Tibial artery (tissue), 4 donors: ENCODE results near the gene TP53I13.
"Not testable (repeated sequence)": the region's sequence is repeated elsewhere in the genome, so short reads cannot be mapped to it uniquely, and the experiment has no call there.

Experiments
- DNase-seq, 2 donors: peaks; one replicate each; pipeline ENCODE4 v3.0.0-alpha.2; 2019
- H3K27ac ChIP-seq, 2 donors: fragments of 200-600 bp; sonication (generic) in 1 of 2; 1 replicate in 1 of 2; 2 replicates in 1 of 2; pipeline ENCODE4 v1.5.1; 2018 to 2019; ENCODE audit warnings: mild to moderate bottlenecking in 1 of 2
- H3K27me3 ChIP-seq, 2 donors: fragments of 200-600 bp; sonication (generic) in 1 of 2; one replicate each; pipeline versions ENCODE4 v1.5.1 to v1.6.0; 2016 to 2019
- H3K36me3 ChIP-seq, 3 donors: fragments of 200-600 bp; sonication (generic) in 2 of 3; one replicate each; pipeline ENCODE4 v1.5.1; 2016 to 2019; ENCODE audit warnings: mild to moderate bottlenecking in 2 of 3
- H3K4me1 ChIP-seq, 4 donors: fragments of 200-600 bp; sonication (generic) in 2 of 4; 1 replicate in 3 of 4; 2 replicates in 1 of 4; pipeline ENCODE4 v1.5.1; 2016 to 2019
- H3K4me3 ChIP-seq, 2 donors: fragments of 200-600 bp; sonication (generic) in 1 of 2; 1 replicate in 1 of 2; 2 replicates in 1 of 2; pipeline ENCODE4 v1.5.1; 2018 to 2019; ENCODE audit warnings: mild to moderate bottlenecking in 2 of 2
- H3K9me3 ChIP-seq, 3 donors: fragments of 200-600 bp; sonication (generic) in 1 of 3; one replicate each; pipeline ENCODE4 v1.5.1; 2016 to 2019
- intact Hi-C: fragments of 100-400 bp; cut with DNase I; formaldehyde crosslinking; loops from one replicate; pipeline ENCODE4 v1.15.0; 2023; ENCODE audit warnings: low total_unique reads
- TF ChIP-seq, protein P1 (sequence below), 2 experiments: fragments of 200-600 bp in 1 of 2; fragments of 450-650 bp in 1 of 2; IDR thresholded peaks; one replicate each; pipeline ENCODE4 v1.5.1; 2017 to 2019; ENCODE audit warnings: antibody characterized with exemption in 2 of 2, mild to moderate bottlenecking in 1 of 2, moderate library complexity in 1 of 2

The TP53I13 gene

GRCh38 chr17:29557739-29558116 is 10.8 kb upstream of the TP53I13 start:
- Histone ChIP-seq H3K27me3 (no peaks in the 10 kb centered on the region), H3K4me3 (no peak overlapping the region), H3K27ac (no peak overlapping the region), H3K36me3 (peaks cover 0 to 16% (median 0%) of the 10 kb centered on the region in 3 donors), H3K4me1 (no peaks in the 10 kb centered on the region), H3K9me3 (no peaks in the 10 kb centered on the region)
- intact Hi-C loops = no loop called here
- TF ChIP-seq, protein P1, sequence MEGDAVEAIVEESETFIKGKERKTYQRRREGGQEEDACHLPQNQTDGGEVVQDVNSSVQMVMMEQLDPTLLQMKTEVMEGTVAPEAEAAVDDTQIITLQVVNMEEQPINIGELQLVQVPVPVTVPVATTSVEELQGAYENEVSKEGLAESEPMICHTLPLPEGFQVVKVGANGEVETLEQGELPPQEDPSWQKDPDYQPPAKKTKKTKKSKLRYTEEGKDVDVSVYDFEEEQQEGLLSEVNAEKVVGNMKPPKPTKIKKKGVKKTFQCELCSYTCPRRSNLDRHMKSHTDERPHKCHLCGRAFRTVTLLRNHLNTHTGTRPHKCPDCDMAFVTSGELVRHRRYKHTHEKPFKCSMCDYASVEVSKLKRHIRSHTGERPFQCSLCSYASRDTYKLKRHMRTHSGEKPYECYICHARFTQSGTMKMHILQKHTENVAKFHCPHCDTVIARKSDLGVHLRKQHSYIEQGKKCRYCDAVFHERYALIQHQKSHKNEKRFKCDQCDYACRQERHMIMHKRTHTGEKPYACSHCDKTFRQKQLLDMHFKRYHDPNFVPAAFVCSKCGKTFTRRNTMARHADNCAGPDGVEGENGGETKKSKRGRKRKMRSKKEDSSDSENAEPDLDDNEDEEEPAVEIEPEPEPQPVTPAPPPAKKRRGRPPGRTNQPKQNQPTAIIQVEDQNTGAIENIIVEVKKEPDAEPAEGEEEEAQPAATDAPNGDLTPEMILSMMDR (IDR thresholded peaks at IDR 0.05) = no peak
- DNase-seq = no peak

GRCh38 chr17:29558139-29558538 is 10.4 kb upstream of the TP53I13 start:
- H3K9me3 ChIP-seq, H3K4me1 ChIP-seq, DNase-seq, H3K4me3 ChIP-seq, H3K27ac ChIP-seq, H3K27me3 ChIP-seq, intact Hi-C loops: not testable (repeated sequence)
- peaks cover 0 to 19% (median 0%) of the 10 kb centered on the region in 3 donors for H3K36me3 ChIP-seq

GRCh38 chr17:29559640-29560039 is 8.9 kb upstream of the TP53I13 start:
- intact Hi-C loops = loop anchor here (10.0 kb wide), 1 partner anchor 185 kb away; no protein-coding TSS in a partner anchor
- H3K27ac ChIP-seq = no peak overlapping the region
- H3K36me3 ChIP-seq = peaks cover 0 to 19% (median 0%) of the 10 kb centered on the region in 3 donors
- DNase-seq = no peak
- H3K4me1 ChIP-seq = no peaks in the 10 kb centered on the region
- H3K27me3 ChIP-seq = no peaks in the 10 kb centered on the region
- TF ChIP-seq, protein P1 (IDR thresholded peaks at IDR 0.05) = no peak
- H3K4me3 ChIP-seq = no peak overlapping the region
- H3K9me3 ChIP-seq = no peaks in the 10 kb centered on the region

- Histone ChIP-seq H3K4me1 (peaks cover 0 to under 1% (median 0%) of the 10 kb centered on the region in 4 donors), H3K27ac (no peak overlapping the region), H3K4me3 (no peak overlapping the region), H3K9me3 (no peaks in the 10 kb centered on the region), H3K27me3 (no peaks in the 10 kb centered on the region), H3K36me3 (peaks cover 0 to 19% (median 0%) of the 10 kb centered on the region in 3 donors)
- intact Hi-C loops = loop anchor here (10.0 kb wide), 1 partner anchor 186 kb away; no protein-coding TSS in a partner anchor
- no peak for DNase-seq
- TF ChIP-seq, protein P1 (IDR thresholded peaks at IDR 0.05) = no peak
Observed at GRCh38 chr17:29560316-29560715, 8.2 kb upstream of the TP53I13 start.

DNA sequence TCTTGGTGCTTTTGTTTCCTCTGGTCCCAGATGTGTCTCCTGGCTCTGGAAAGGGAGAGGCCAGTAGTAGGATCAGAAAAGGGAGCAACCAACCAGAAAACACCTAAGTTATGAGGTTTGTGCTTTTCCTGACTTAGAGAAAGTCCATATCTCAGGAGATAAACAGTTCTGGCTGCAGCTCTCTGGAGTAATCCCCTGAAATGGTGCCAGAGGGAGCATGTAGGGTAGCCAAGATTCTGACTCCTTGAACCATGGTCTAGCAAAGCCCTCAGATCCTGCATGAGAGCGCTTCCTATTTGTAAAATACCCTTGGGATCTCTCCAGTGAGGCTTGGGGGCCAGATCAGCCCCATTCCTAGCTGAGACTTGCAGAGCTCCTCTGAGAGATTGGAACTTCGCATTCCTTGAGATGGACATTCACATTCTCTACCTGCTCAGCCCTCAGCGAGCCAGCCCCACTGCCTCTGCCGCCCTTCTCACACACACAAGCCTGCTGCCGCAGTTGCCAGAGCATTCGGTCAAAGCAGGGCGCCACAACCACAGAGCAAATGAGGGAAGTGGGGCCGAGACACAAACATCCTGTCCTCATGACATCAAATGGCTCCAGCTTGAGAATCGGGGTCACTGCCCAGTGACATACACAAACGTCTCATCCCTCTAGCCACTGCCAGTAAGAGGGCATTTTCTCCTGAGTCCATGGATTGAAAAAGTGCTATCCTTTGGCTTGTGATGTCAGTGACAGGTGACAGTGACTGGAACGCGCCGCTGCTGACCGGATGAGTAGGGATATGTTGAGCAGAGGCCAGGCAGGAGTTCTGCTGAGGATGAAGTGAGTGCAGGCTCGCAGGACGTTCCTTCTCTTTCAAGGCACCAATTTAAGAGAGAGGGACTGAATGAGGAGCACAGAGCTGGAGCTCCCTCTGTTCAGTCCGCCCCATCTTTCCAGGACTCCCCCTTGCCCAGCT is 6.7 kb upstream of the TP53I13 start:
- Histone ChIP-seq H3K27ac (no peak overlapping the region), H3K27me3 (no peaks in the 10 kb centered on the region), H3K9me3 (no peaks in the 10 kb centered on the region), H3K36me3 (peaks cover 0 to 19% (median 0%) of the 10 kb centered on the region in 3 donors), H3K4me3 (no peak overlapping the region), H3K4me1 (peaks cover 0 to 14% (median 10%) of the 10 kb centered on the region in 4 donors)
- TF ChIP-seq, protein P1 (IDR thresholded peaks at IDR 0.05) = no peak
- no peak for DNase-seq
- intact Hi-C loops = loop anchor here (10.0 kb wide), 1 partner anchor 187 kb away; no protein-coding TSS in a partner anchor

- DNase-seq = no peak
- no peak overlapping the region for H3K27ac ChIP-seq
- H3K4me3 ChIP-seq = no peak overlapping the region
- peaks cover 0 to 18% (median 13%) of the 10 kb centered on the region in 4 donors for H3K4me1 ChIP-seq
- H3K36me3 ChIP-seq = peaks cover 0 to 19% (median 0%) of the 10 kb centered on the region in 3 donors
- intact Hi-C loops = loop anchor here (10.0 kb wide), 1 partner anchor 188 kb away; no protein-coding TSS in a partner anchor
- TF ChIP-seq, protein P1 (IDR thresholded peaks at IDR 0.05) = no peak
- H3K9me3 ChIP-seq = no peaks in the 10 kb centered on the region
- no peaks in the 10 kb centered on the region for H3K27me3 ChIP-seq
Observed at GRCh38 chr17:29562615-29563014, 5.9 kb upstream of the TP53I13 start.
